GM12878 (cell line): ENCODE results near the gene FOXI2.

Source experiments
- ELK1 ChIP-seq: IDR thresholded peaks from 2 replicates; pipeline ENCODE4 v1.6.1; 2012; ENCODE audit warnings: low read depth, low read length, improper control_type of control experiment
- EP300 ChIP-seq, 2 experiments: fragments of 150-350 bp in 1 of 2; IDR thresholded peaks; 2 replicates each; pipeline ENCODE4 v1.6.1; 2011 to 2012; ENCODE audit warnings: low read depth in 2 of 2, low read length in 2 of 2, borderline replicate concordance in 1 of 2, improper control_type of control experiment in 1 of 2, inconsistent platforms in 1 of 2; ENCODE audit not compliant: control insufficient read depth in 1 of 2
- ESRRA ChIP-seq: IDR thresholded peaks from 2 replicates; pipeline ENCODE4 v1.6.1; 2012; ENCODE audit warnings: mild to moderate bottlenecking, low read length, improper control_type of control experiment
- IRF5 ChIP-seq: fragments of 450-650 bp; IDR thresholded peaks from 2 replicates; pipeline ENCODE4 v1.6.1; 2017; ENCODE audit warnings: borderline replicate concordance
- LARP7 ChIP-seq: fragments of 450-650 bp; IDR thresholded peaks from 2 replicates; pipeline ENCODE4 v1.6.1; 2017; ENCODE audit warnings: mild to moderate bottlenecking
- SMC3 ChIP-seq: IDR thresholded peaks from 2 replicates; pipeline ENCODE4 v1.6.1; 2011; ENCODE audit warnings: low read length, improper control_type of control experiment, borderline replicate concordance
- TBL1XR1 ChIP-seq: IDR thresholded peaks from 2 replicates; pipeline ENCODE4 v1.6.1; 2012; ENCODE audit warnings: low read depth, low read length, improper control_type of control experiment
- TCF3 ChIP-seq: IDR thresholded peaks from 2 replicates; pipeline ENCODE4 v1.6.1; 2012; ENCODE audit warnings: low read depth, mild to moderate bottlenecking, low read length, borderline replicate concordance; ENCODE audit not compliant: insufficient read depth
- YY1 ChIP-seq: IDR thresholded peaks from 2 replicates; pipeline ENCODE4 v1.6.1; 2011; ENCODE audit warnings: low read depth, mild to moderate bottlenecking, low read length
- ZNF274 ChIP-seq: IDR thresholded peaks from one replicate; pipeline ENCODE4 v1.8.0; 2011; ENCODE audit not compliant: insufficient read length, insufficient read depth

- TF ChIP-seq LARP7, result no peak
- TF ChIP-seq EP300 (IDR thresholded peaks at IDR 0.05; ENCODE audit: borderline replicate concordance in 1 of 2, control insufficient read depth in 1 of 2, low read depth in 2 of 2, low read length in 2 of 2), result no peak
- no peak for TF ChIP-seq ESRRA
- TF ChIP-seq ZNF274, result no peak
- no peak for TF ChIP-seq SMC3
- no peak for TF ChIP-seq TCF3
- no peak for TF ChIP-seq ELK1
- no peak for TF ChIP-seq TBL1XR1
- TF ChIP-seq YY1, result no peak
- TF ChIP-seq IRF5, result no peak
Measured at GRCh38 chr10:127776816-127777215, 39.8 kb downstream of the FOXI2 start.
